Effector memory CD8-positive, alpha-beta T cell (primary cell): ENCODE data around the gene CTSZ.
"Not testable (repeated sequence)": the region's sequence is repeated elsewhere in the genome, so short reads cannot be mapped to it uniquely, and the experiment has no call there.

ENCODE experiments used
- ATAC-seq: fragments of 150-1000 bp; cut with Tn5 transposase; replicated peaks from 2 replicates; pipeline ENCODE4 v1.10.0; 2021; ENCODE audit warnings: mild to moderate bottlenecking, moderate library complexity
- DNase-seq, 3 experiments: peaks; one replicate each; pipeline ENCODE4 v3.0.0; 2021
- H3K27ac Mint-ChIP-seq, 2 donors: one replicate each; pipeline ENCODE4 v1.8.0; 2022; ENCODE audit warnings: mild to moderate bottlenecking in 2 of 2, mixed read lengths in 2 of 2, moderate library complexity in 2 of 2
- H3K27me3 Mint-ChIP-seq, 2 donors: one replicate each; pipeline ENCODE4 v1.8.0; 2022; ENCODE audit warnings: mixed read lengths in 2 of 2
- H3K36me3 Mint-ChIP-seq: one replicate; pipeline ENCODE4 v1.8.0; 2022; ENCODE audit warnings: mild to moderate bottlenecking, moderate library complexity, mixed read lengths; ENCODE audit not compliant: insufficient read depth
- H3K4me1 Mint-ChIP-seq, 2 donors: one replicate each; pipeline ENCODE4 v1.8.0; 2022; ENCODE audit warnings: low read depth in 2 of 2, mixed read lengths in 2 of 2
- H3K4me3 Mint-ChIP-seq, 2 donors: one replicate each; pipeline ENCODE4 v1.8.0; 2022; ENCODE audit warnings: mild to moderate bottlenecking in 2 of 2, mixed read lengths in 2 of 2, moderate library complexity in 2 of 2
- H3K9me3 Mint-ChIP-seq, 2 donors: one replicate each; pipeline ENCODE4 v1.8.0; 2022; ENCODE audit warnings: mixed read lengths in 2 of 2

CTSZ gene

GRCh38 chr20:59041487-59041886 lies 34.4 kb upstream of the CTSZ start:
- peaks cover 29 to 41% of the 10 kb centered on the region in 2 donors for H3K4me1 Mint-ChIP-seq
- H3K27me3 Mint-ChIP-seq, DNase-seq: not testable (repeated sequence)

GRCh38 chr20:59040667-59041066 lies 33.6 kb upstream of the CTSZ start:
- no peak for DNase-seq
- H3K4me3 Mint-ChIP-seq, result peak overlapping the region; percentile 84 to 89
- peak overlapping the region; percentile 4 to 35 for H3K27ac Mint-ChIP-seq
- no peaks in the 10 kb centered on the region for H3K9me3 Mint-ChIP-seq
- peaks cover 30 to 41% of the 10 kb centered on the region in 2 donors for H3K4me1 Mint-ChIP-seq
- H3K36me3 Mint-ChIP-seq, result peaks cover 60% of the 10 kb centered on the region
- ATAC-seq, result no peak
- no peaks in the 10 kb centered on the region for H3K27me3 Mint-ChIP-seq

More at GRCh38 chr20:59041487-59041886, 34.4 kb upstream of the CTSZ start:
- H3K9me3 Mint-ChIP-seq, ATAC-seq: not testable (repeated sequence)
- H3K27ac Mint-ChIP-seq, result peak overlapping the region in 1 of 2 donors; percentile 35
- peaks cover 52% of the 10 kb centered on the region for H3K36me3 Mint-ChIP-seq
- H3K4me3 Mint-ChIP-seq, result peak overlapping the region; percentile 84 to 89

- peak overlapping the region in 1 of 2 donors; percentile 44 for H3K4me3 Mint-ChIP-seq
- no peaks in the 10 kb centered on the region for H3K9me3 Mint-ChIP-seq
- peaks cover 75% of the 10 kb centered on the region for H3K36me3 Mint-ChIP-seq
- DNase-seq (no peak), ATAC-seq (no peak)
- no peaks in the 10 kb centered on the region for H3K27me3 Mint-ChIP-seq
- H3K27ac Mint-ChIP-seq, result no peak overlapping the region
- H3K4me1 Mint-ChIP-seq, result peaks cover 32 to 41% of the 10 kb centered on the region in 2 donors
Measured at GRCh38 chr20:59039233-59039632, 32.2 kb upstream of the CTSZ start.

- Mint-ChIP-seq H3K4me1 (peaks cover 25 to 33% of the 10 kb centered on the region in 2 donors), H3K9me3 (no peaks in the 10 kb centered on the region), H3K4me3 (no peak overlapping the region), H3K27ac (no peak overlapping the region), H3K27me3 (no peaks in the 10 kb centered on the region), H3K36me3 (peaks cover 78% of the 10 kb centered on the region)
- ATAC-seq, result no peak
- DNase-seq, result no peak
Measured at GRCh38 chr20:59037386-59037785, 30.3 kb upstream of the CTSZ start.

- Mint-ChIP-seq H3K9me3 (no peaks in the 10 kb centered on the region), H3K27ac (peak overlapping the region in 1 of 2 donors; percentile 2), H3K4me3 (no peak overlapping the region), H3K27me3 (no peaks in the 10 kb centered on the region), H3K36me3 (peaks cover 76% of the 10 kb centered on the region), H3K4me1 (peaks cover 19 to 30% of the 10 kb centered on the region in 2 donors)
- no peak for DNase-seq
- ATAC-seq, result no peak
Measured at GRCh38 chr20:59035381-59035780, 28.3 kb upstream of the CTSZ start.

- H3K27me3 Mint-ChIP-seq, result no peaks in the 10 kb centered on the region
- H3K36me3 Mint-ChIP-seq, result peaks cover 84% of the 10 kb centered on the region
- no peaks in the 10 kb centered on the region for H3K9me3 Mint-ChIP-seq
- DNase-seq (no peak), ATAC-seq (no peak)
- no peak overlapping the region for H3K27ac Mint-ChIP-seq
- peaks cover 22 to 33% of the 10 kb centered on the region in 2 donors for H3K4me1 Mint-ChIP-seq
- H3K4me3 Mint-ChIP-seq, result no peak overlapping the region
Measured at GRCh38 chr20:59033616-59034165, 26.6 kb upstream of the CTSZ start.

- DNase-seq (no peak), ATAC-seq (no peak)
- H3K4me3 Mint-ChIP-seq, result peak overlapping the region; percentile 90 to 92
- peaks cover 84% of the 10 kb centered on the region for H3K36me3 Mint-ChIP-seq
- H3K27ac Mint-ChIP-seq, result peak overlapping the region; percentile 92
- H3K9me3 Mint-ChIP-seq, result no peaks in the 10 kb centered on the region
- H3K4me1 Mint-ChIP-seq, result peaks cover 25 to 37% of the 10 kb centered on the region in 2 donors
- H3K27me3 Mint-ChIP-seq, result no peaks in the 10 kb centered on the region
Measured at GRCh38 chr20:59033093-59033492, 26.0 kb upstream of the CTSZ start.

GRCh38 chr20:59032713-59033059 lies 25.6 kb upstream of the CTSZ start:
- Mint-ChIP-seq H3K4me3 (peak overlapping the region; percentile 90 to 92), H3K27ac (peak overlapping the region; percentile 92), H3K27me3 (no peaks in the 10 kb centered on the region), H3K9me3 (no peaks in the 10 kb centered on the region), H3K4me1 (peaks cover 27 to 41% of the 10 kb centered on the region in 2 donors), H3K36me3 (peaks cover 84% of the 10 kb centered on the region)
- ATAC-seq (no peak), DNase-seq (no peak)

GRCh38 chr20:59032023-59032712 lies 25.1 kb upstream of the CTSZ start, which contains the start of gene ATP5F1E:
Gene ATP5F1E (minus strand): TSS chr20:59032335. CDS start chr20:59032251, 84 bp downstream.
- ATAC-seq, result peak; percentile 93
- H3K4me1 Mint-ChIP-seq, result peaks cover 32 to 45% of the 10 kb centered on the region in 2 donors

GRCh38 chr20:59031564-59032022 lies 24.5 kb upstream of the CTSZ start:
- Mint-ChIP-seq H3K27me3 (no peaks in the 10 kb centered on the region), H3K4me3 (peak overlapping the region; percentile 90 to 92), H3K36me3 (peaks cover 84% of the 10 kb centered on the region), H3K4me1 (peaks cover 34 to 47% of the 10 kb centered on the region in 2 donors), H3K27ac (peak overlapping the region; percentile 92), H3K9me3 (no peaks in the 10 kb centered on the region)
- DNase-seq, result no peak
- ATAC-seq, result no peak

More at GRCh38 chr20:59032023-59032712, 25.1 kb upstream of the CTSZ start, which contains the start of gene ATP5F1E:
- Mint-ChIP-seq H3K9me3 (no peaks in the 10 kb centered on the region), H3K4me3 (peak within 1 kb of the TSS; percentile 90 to 92), H3K27me3 (no peaks in the 10 kb centered on the region), H3K36me3 (peaks cover 84% of the 10 kb centered on the region), H3K27ac (peak within 1 kb of the TSS; percentile 92)
- peak; percentile 95 to 97 (median 97) for DNase-seq

GRCh38 chr20:59030911-59031563 lies 24.0 kb upstream of the CTSZ start:
- peak overlapping the region; percentile 90 to 92 for H3K4me3 Mint-ChIP-seq

GRCh38 chr20:59028812-59029211 lies 21.8 kb upstream of the CTSZ start:
- Mint-ChIP-seq H3K9me3 (no peaks in the 10 kb centered on the region), H3K36me3 (peaks cover 83% of the 10 kb centered on the region), H3K27ac (peak overlapping the region in 1 of 2 donors; percentile 44), H3K4me1 (peaks cover 35 to 59% of the 10 kb centered on the region in 2 donors), H3K4me3 (peak overlapping the region; percentile 40 to 92), H3K27me3 (no peaks in the 10 kb centered on the region)
- ATAC-seq, result no peak
- no peak for DNase-seq

More at GRCh38 chr20:59030911-59031563, 24.0 kb upstream of the CTSZ start:
- Mint-ChIP-seq H3K27me3 (no peaks in the 10 kb centered on the region), H3K4me1 (peaks cover 35 to 52% of the 10 kb centered on the region in 2 donors), H3K27ac (peak overlapping the region; percentile 92), H3K36me3 (peaks cover 83% of the 10 kb centered on the region), H3K9me3 (no peaks in the 10 kb centered on the region)
- ATAC-seq (no peak), DNase-seq (no peak)

- Mint-ChIP-seq H3K9me3 (no peaks in the 10 kb centered on the region), H3K36me3 (peaks cover 89% of the 10 kb centered on the region), H3K27ac (peak overlapping the region; percentile 3 to 26), H3K4me1 (peaks cover 35 to 59% of the 10 kb centered on the region in 2 donors), H3K27me3 (no peaks in the 10 kb centered on the region), H3K4me3 (peak overlapping the region in 1 of 2 donors; percentile 92)
- ATAC-seq, result no peak
- DNase-seq, result no peak
Measured at GRCh38 chr20:59027741-59028320, 20.8 kb upstream of the CTSZ start.
